TTC549 (cell line): Measurements from ENCODE around the gene ZNF605.
"Not testable (repeated sequence)": the region's sequence is repeated elsewhere in the genome, so short reads cannot be mapped to it uniquely, and the experiment has no call there.

Source experiments
- FAIRE-seq: peaks from 2 replicates; lab custom pipeline; 2012; peaks lifted over from hg19 to GRCh38; lab: Jason Lieb, UNC

ZNF605 gene

GRCh38 chr12:132904718-132905328 lies 51.3 kb downstream of the ZNF605 start:
- no peak for FAIRE-seq

GRCh38 chr12:132899033-132899432 lies 57.1 kb downstream of the ZNF605 start:
- no peak for FAIRE-seq

- no peak for FAIRE-seq
Measured at GRCh38 chr12:132888852-132889251, 67.3 kb downstream of the ZNF605 start.

- peak; percentile 78 for FAIRE-seq
Measured at GRCh38 chr12:132887513-132888351, 68.4 kb downstream of the ZNF605 start, which contains the start of gene CHFR. Gene CHFR, minus strand, starts transcription at chr12:132887605. Its CDS starts 277 bp downstream, at chr12:132887328.

GRCh38 chr12:132886529-132887477 lies 69.3 kb downstream of the ZNF605 start:
- no peak for FAIRE-seq

GRCh38 chr12:132881818-132882217 lies 74.3 kb downstream of the ZNF605 start:
- no peak for FAIRE-seq

- FAIRE-seq, result not testable (repeated sequence)
Measured at GRCh38 chr12:132874620-132875019, 81.5 kb downstream of the ZNF605 start.

GRCh38 chr12:132874175-132874574 lies 81.9 kb downstream of the ZNF605 start:
- no peak for FAIRE-seq

- no peak for FAIRE-seq
Measured at GRCh38 chr12:132873724-132874123, 82.4 kb downstream of the ZNF605 start.

- no peak for FAIRE-seq
Measured at GRCh38 chr12:132872975-132873421, 83.1 kb downstream of the ZNF605 start.

- FAIRE-seq, result no peak
Measured at GRCh38 chr12:132872073-132872855, 83.8 kb downstream of the ZNF605 start.

GRCh38 chr12:132869551-132869950 lies 86.6 kb downstream of the ZNF605 start:
- FAIRE-seq, result no peak
